ENCODE results near the gene TRIM41. TPM values are rescaled to one million over a fixed set of nuclear protein-coding genes. Genes with fewer than 3 reads are reported as not detected.

The TRIM41 gene
- total and polyA plus RNA-seq, 2 of the 13 experiments (the other 11 are each of a cell fraction or from before 2014, with no cell fraction given) = 10.2 to 16.7 TPM

- TF ChIP-seq ARNT2 (CRISPR knock-in tag; IDR thresholded peaks at IDR 0.05; ENCODE audit: low read depth) (peak; percentile 19; the same call in 1 of the 2 replicates), ZNF24 (IDR thresholded peaks at IDR 0.05) (peak; percentile 97), KLF16 (CRISPR knock-in tag; IDR thresholded peaks at IDR 0.05) (0 out of 4 replicates have a peak, but pooled peaks of 1 of the 2 experiments have one; percentile 54), SOX5 (CRISPR knock-in tag; IDR thresholded peaks at IDR 0.05; ENCODE audit: borderline replicate concordance) (no peak), ZNF232 (CRISPR knock-in tag; IDR thresholded peaks at IDR 0.05; ENCODE audit: borderline replicate concordance) (0 out of 2 replicates have a peak, but pooled peaks have one; percentile 17), ZNF7 (CRISPR knock-in tag; IDR thresholded peaks at IDR 0.05) (no peak), HDAC2 (CRISPR knock-in tag; IDR thresholded peaks at IDR 0.05) (peak; percentile 26; the same call in 1 of the 2 replicates), SALL2 (CRISPR knock-in tag; IDR thresholded peaks at IDR 0.05) (no peak), ZNF704 (CRISPR knock-in tag; IDR thresholded peaks at IDR 0.05; ENCODE audit: borderline replicate concordance) (no peak), NKX3-1 (CRISPR knock-in tag; IDR thresholded peaks at IDR 0.05) (no peak), ZNF331 (CRISPR knock-in tag; IDR thresholded peaks at IDR 0.05) (peak; percentile 46), PHF5A (CRISPR knock-in tag; IDR thresholded peaks at IDR 0.05; ENCODE audit: low read depth, unreplicated experiment) (peak; percentile 58), HNF4A (CRISPR knock-in tag; IDR thresholded peaks at IDR 0.05) (no peak), RFX1 (IDR thresholded peaks at IDR 0.05) (no peak), RFXANK (CRISPR knock-in tag; IDR thresholded peaks at IDR 0.05) (no peak), SNAPC4 (CRISPR knock-in tag; IDR thresholded peaks at IDR 0.05) (0 out of 2 replicates have a peak, but pooled peaks have one; percentile 7), CEBPB (IDR thresholded peaks at IDR 0.05; ENCODE audit: borderline replicate concordance, low read depth, low read length) (no peak), ZSCAN12 (CRISPR knock-in tag; IDR thresholded peaks at IDR 0.05) (no peak), EEA1 (CRISPR knock-in tag; IDR thresholded peaks at IDR 0.05; ENCODE audit: borderline replicate concordance) (no peak), PAX8 (CRISPR knock-in tag; IDR thresholded peaks at IDR 0.05; ENCODE audit: borderline replicate concordance) (0 out of 2 replicates have a peak, but pooled peaks have one; percentile 50), ZNF510 (CRISPR knock-in tag; IDR thresholded peaks at IDR 0.05; ENCODE audit: low read depth) (peak; percentile 90; the same call in 1 of the 2 replicates), POGK (CRISPR knock-in tag; conservative IDR thresholded peaks at IDR 0.05) (no peak)
Observed at GRCh38 chr5:181188700-181189362, 34.2 kb upstream of the TRIM41 start (continued).
